HEK293 (cell line): Measurements from ENCODE around the gene VIPR2.

Experiments used
- ATF2 ChIP-seq: fragments of 450-650 bp; formaldehyde crosslinking; IDR thresholded peaks from 2 replicates; pipeline ENCODE4 v1.5.1; 2016; ENCODE audit warnings: missing biosample characterization, missing genetic modification characterization, low read depth
- CTCF ChIP-seq: fragments of 450-650 bp; formaldehyde crosslinking; IDR thresholded peaks from 2 replicates; pipeline ENCODE4 v1.5.1; 2016; ENCODE audit warnings: missing biosample characterization, missing genetic modification characterization
- HOXC10 ChIP-seq: sonication (generic); formaldehyde crosslinking; IDR thresholded peaks from 2 replicates; pipeline ENCODE4 v1.8.1; 2023; ENCODE audit warnings: mild to moderate bottlenecking, missing genetic modification reagents
- REST ChIP-seq: fragments of 450-650 bp; formaldehyde crosslinking; IDR thresholded peaks from 2 replicates; pipeline ENCODE4 v1.5.1; 2016; ENCODE audit warnings: missing biosample characterization, missing genetic modification characterization
- ZBTB20 ChIP-seq: fragments of 450-650 bp; formaldehyde crosslinking; IDR thresholded peaks from 2 replicates; pipeline ENCODE4 v1.5.1; 2016; ENCODE audit warnings: missing biosample characterization, missing genetic modification characterization
- ZNF23 ChIP-seq: fragments of 450-650 bp; formaldehyde crosslinking; IDR thresholded peaks from 2 replicates; pipeline ENCODE4 v1.5.1; 2016; ENCODE audit warnings: missing biosample characterization, missing genetic modification characterization, borderline replicate concordance
- ZNF24 ChIP-seq: fragments of 450-650 bp; formaldehyde crosslinking; IDR thresholded peaks from 2 replicates; pipeline ENCODE4 v1.5.1; 2016; ENCODE audit warnings: missing biosample characterization, missing genetic modification characterization
- ZNF292 ChIP-seq: fragments of 450-650 bp; formaldehyde crosslinking; IDR thresholded peaks from 2 replicates; pipeline ENCODE4 v1.5.1; 2016; ENCODE audit warnings: low read depth, missing biosample characterization, missing genetic modification characterization, borderline replicate concordance
- ZNF596 ChIP-seq: fragments of 450-650 bp; IDR thresholded peaks from 2 replicates; pipeline ENCODE4 v1.5.0; 2018; ENCODE audit warnings: missing biosample characterization, mild to moderate bottlenecking, missing genetic modification characterization, moderate library complexity
- ZNF785 ChIP-seq: fragments of 450-650 bp; formaldehyde crosslinking; IDR thresholded peaks from 2 replicates; pipeline ENCODE4 v1.5.1; 2016; ENCODE audit warnings: missing biosample characterization, missing genetic modification characterization

GRCh38 chr7:158997471-158997870, 147.2 kb downstream of the VIPR2 start:
- TF ChIP-seq ATF2 (tag by site-specific recombination) (no peak), ZNF785 (no peak), HOXC10 (CRISPR knock-in tag) (no peak), CTCF (tag by site-specific recombination) (no peak), ZNF23 (tag by site-specific recombination) (no peak), ZNF292 (tag by site-specific recombination) (no peak), REST (tag by site-specific recombination) (no peak), ZNF24 (tag by site-specific recombination) (no peak), ZBTB20 (no peak), ZNF596 (tag by site-specific recombination) (no peak)
